ENCODE results near the gene DZIP1. TPM values are rescaled to one million over a fixed set of nuclear protein-coding genes. Genes with fewer than 3 reads are reported as not detected.
A peak's percentile ranks its signal among the peaks of the same experiment; 100 is the strongest.

The DZIP1 gene
- total and polyA plus RNA-seq, 2 donors, result 22.9 to 52.2 TPM

DNA sequence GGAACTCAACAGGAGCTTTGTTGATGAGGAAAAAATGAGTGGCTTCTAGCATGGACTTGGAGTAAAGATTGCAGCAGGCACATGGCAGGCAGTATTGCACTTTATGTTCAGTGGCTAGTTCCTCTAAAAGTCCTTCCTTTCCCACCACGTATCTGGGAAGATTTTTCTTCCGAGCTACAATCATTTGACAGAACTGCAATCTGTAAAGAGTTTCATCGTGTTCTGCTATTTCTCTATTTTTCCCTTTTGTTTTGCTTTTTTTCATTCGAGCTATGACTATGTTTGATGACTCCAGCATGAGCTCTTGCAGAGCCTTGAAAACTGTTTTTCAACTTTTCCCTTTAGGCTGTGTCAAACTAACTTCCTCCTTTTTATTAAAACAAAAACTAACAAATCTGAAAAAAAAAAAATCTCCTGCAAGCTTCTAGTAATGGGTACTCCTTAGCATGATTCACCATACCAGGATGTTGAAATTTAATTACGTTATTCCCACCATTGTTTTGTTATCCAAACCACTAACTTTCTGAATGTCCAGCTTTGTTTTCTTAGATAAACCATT is 79.7 kb downstream of the DZIP1 start:
- WGBS, result 58% methylated on average over 5 of the region's 5 CpGs
- Histone ChIP-seq H3K4me1 (ENCODE audit: insufficient read depth) (no peaks in the 10 kb centered on the region), H3K4me3 (ENCODE audit: low read depth, low read length) (no peak overlapping the region), H3K36me3 (ENCODE audit: insufficient read depth) (no peaks in the 10 kb centered on the region), H3K27ac (ENCODE audit: low read depth) (no peak overlapping the region)
- DNase-seq (ENCODE audit: extremely low spot score), result no peak

DNA sequence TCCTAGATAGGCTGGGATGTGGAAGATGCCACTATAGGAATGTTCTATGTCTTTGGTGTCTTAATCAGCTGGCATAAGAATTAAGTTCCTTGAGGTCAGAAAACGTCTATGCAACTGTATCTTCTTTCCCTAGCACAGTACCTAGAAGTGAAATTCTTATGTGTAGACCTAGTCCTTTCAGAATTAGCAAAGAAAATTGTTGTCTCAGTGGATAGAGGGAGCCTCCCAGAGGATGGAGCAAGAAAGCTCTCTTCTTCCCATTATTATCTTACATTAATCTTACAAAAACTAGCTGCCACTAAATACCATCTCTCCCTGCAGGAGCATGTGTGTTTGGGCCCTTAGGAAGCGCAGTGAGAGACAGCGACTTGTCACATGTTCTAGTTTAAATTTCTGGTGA is 80.4 kb downstream of the DZIP1 start:
- 69% methylated on average over 3 of the region's 3 CpGs for WGBS
- Histone ChIP-seq H3K4me1 (ENCODE audit: insufficient read depth) (no peaks in the 10 kb centered on the region), H3K36me3 (ENCODE audit: insufficient read depth) (no peaks in the 10 kb centered on the region), H3K4me3 (ENCODE audit: low read depth, low read length) (no peak overlapping the region), H3K27ac (ENCODE audit: low read depth) (no peak overlapping the region)
- no peak for DNase-seq (ENCODE audit: extremely low spot score)

DNA sequence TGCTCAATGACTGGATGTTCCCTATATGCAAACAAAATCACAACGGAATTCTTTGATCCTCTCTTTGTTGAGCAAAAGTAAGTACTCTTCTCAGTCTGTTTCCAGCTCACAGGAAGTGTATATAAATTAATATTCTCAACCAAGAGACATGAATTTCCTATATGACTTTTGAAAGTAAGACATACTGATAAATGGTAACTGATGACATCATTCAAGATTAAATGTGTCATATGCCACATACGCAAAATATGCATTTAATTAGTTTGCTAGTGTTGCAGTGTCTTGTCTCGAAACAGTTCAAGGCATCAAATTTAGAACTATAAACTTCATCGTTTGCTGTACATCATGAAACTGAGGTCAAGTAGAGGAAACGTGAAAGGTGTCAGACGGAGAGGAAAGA is 84.1 kb downstream of the DZIP1 start:
- Histone ChIP-seq H3K4me3 (ENCODE audit: low read depth, low read length) (no peak overlapping the region), H3K36me3 (ENCODE audit: insufficient read depth) (no peaks in the 10 kb centered on the region), H3K27ac (ENCODE audit: low read depth) (no peak overlapping the region), H3K4me1 (ENCODE audit: insufficient read depth) (no peaks in the 10 kb centered on the region)
- 73% methylated on average over 6 of the region's 6 CpGs for WGBS
- DNase-seq (ENCODE audit: extremely low spot score), result no peak

DNA sequence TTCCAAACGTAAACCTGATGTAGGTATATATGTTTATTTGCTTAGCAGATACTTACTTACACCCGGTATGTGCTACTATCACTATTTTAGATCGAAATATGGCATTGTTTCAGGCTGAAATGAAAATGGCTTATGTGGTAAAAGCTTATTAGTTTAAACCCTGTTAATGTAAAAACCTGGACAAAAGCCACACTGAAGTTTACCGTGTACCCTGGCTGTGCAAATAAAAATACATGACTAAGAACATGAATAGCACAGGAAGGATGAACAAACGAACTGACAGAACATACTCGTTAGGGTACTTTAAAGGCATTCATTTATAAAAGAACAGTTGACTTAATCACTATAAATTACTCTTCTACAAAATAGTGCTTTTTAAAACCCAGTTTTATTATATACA is 85.4 kb downstream of the DZIP1 start:
- H3K36me3 ChIP-seq (ENCODE audit: insufficient read depth), result no peaks in the 10 kb centered on the region
- no peak overlapping the region for H3K4me3 ChIP-seq (ENCODE audit: low read depth, low read length)
- H3K27ac ChIP-seq (ENCODE audit: low read depth), result no peak overlapping the region
- 76% methylated on average over 6 of the region's 6 CpGs for WGBS
- DNase-seq (ENCODE audit: extremely low spot score), result no peak
- H3K4me1 ChIP-seq (ENCODE audit: insufficient read depth), result no peaks in the 10 kb centered on the region

DNA sequence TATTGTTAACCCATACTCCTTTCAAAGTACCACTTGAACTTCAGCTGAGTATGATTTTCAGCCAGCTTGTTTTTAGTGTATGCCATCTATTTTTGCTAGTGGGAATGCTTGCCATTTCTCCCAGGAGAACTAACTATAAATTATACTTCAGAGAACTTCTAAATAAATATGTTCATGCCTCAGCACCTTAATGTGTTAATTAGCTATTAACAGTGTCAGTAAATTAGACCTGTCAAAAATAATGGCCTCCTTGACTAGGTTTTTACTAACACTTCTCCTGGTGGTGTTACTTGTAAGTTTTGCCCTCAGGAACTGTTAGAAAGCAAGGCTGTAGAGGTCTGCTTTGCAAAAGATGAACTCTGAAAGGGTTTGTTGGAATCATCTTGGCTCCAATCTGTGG is 87.5 kb downstream of the DZIP1 start:
- H3K4me3 ChIP-seq (ENCODE audit: low read depth, low read length), result no peak overlapping the region
- H3K4me1 ChIP-seq (ENCODE audit: insufficient read depth), result no peaks in the 10 kb centered on the region
- H3K27ac ChIP-seq (ENCODE audit: low read depth), result no peak overlapping the region
- H3K36me3 ChIP-seq (ENCODE audit: insufficient read depth), result no peaks in the 10 kb centered on the region
- DNase-seq (ENCODE audit: extremely low spot score), result no peak

DNA sequence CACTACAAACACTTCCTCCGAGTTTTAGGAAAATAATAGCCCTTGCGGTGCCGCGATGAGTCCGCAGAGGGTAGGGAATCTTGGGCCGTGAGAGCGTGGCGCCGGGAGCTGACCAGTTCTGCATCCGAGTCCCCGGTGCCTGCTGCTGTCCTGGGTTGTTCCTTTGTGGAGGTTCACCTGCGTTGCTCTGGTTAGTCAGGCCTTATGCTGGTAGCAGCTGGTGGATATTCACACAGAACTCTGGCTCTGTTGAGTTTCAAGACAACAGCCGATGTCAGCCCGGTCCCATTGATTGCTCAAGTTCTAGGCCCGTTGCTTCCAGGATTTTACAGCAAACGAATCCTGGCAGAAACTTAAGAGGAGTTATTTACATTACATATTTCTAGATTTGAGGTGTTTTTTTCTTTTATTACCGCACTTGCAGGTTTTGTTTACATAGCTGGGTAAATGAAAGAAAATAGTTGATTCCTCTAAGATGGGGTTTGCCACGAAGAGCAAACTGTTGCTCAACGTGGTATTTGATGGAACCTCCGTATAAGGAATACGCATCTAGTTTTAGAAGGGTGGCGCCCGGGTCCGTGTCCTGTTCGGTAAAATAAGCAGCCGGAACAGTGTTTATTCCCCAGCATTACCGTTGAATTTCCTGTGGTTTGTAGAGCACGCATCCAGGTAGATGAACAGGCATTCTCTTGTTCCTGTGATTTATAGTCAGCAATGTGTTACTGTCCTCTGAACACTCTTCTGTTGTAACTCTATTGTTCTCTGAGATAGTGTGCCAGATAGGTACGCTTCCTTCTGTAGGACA is 90.7 kb downstream of the DZIP1 start:
- H3K27ac ChIP-seq (ENCODE audit: low read depth), result no peak overlapping the region
- no peaks in the 10 kb centered on the region for H3K36me3 ChIP-seq (ENCODE audit: insufficient read depth)
- no peak for DNase-seq (ENCODE audit: extremely low spot score)
- no peaks in the 10 kb centered on the region for H3K4me1 ChIP-seq (ENCODE audit: insufficient read depth)
- 37% methylated on average over 29 of the region's 29 CpGs for WGBS
- H3K4me3 ChIP-seq (ENCODE audit: low read depth, low read length), result no peak overlapping the region

DNA sequence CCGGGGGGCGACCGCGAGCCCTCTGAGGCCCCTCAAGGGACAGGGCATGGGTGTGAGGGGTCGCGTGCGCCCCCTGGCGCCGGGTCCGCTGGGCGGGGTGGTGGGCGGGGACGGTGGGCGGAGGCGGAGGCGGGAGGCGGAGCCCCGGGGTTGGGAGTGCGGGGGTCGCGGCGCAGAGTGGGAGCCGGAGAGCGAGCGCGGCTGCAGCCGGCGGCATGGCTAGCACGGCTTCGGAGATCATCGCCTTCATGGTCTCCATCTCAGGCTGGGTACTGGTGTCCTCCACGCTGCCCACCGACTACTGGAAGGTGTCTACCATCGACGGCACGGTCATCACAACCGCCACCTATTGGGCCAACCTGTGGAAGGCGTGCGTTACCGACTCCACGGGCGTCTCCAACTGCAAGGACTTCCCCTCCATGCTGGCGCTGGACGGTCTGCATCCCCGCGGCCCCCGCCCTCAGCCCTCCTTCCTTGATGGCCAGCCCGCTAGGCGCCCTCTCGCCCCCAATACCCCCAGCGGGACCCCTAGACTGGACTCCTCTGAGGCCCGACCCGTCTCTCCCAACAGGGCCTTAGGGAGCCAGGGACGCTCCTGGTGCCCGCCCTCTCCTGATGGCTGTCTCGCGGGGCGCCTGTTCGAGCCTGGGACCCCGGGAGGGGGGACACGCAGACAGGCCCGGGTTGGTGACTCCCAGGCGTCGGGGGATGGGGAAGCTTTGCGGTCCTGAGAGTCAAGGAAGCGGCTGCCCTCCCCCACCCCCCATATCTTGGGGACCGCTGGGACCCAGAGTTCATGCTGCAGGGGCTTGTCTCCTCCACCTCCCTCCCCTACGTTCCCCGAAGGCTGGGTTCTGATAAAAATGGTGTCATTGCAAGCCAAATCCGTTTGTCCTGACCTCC is 91.7 kb downstream of the DZIP1 start, which contains the start of gene CLDN10:
Gene CLDN10 (plus strand): TSS at position 182 of the 903 bp plus-strand sequence. CDS start 34 bp downstream, at position 216.
- WGBS, result 3% methylated on average over 70 of the region's 70 CpGs
- no peak for DNase-seq (ENCODE audit: extremely low spot score)
- H3K4me3 ChIP-seq (ENCODE audit: low read depth, low read length), result peak within 1 kb of the TSS; percentile 9
- H3K36me3 ChIP-seq (ENCODE audit: insufficient read depth), result no peaks in the 10 kb centered on the region
- no peaks in the 10 kb centered on the region for H3K4me1 ChIP-seq (ENCODE audit: insufficient read depth)
- no peak within 1 kb of the TSS for H3K27ac ChIP-seq (ENCODE audit: low read depth)

DNA sequence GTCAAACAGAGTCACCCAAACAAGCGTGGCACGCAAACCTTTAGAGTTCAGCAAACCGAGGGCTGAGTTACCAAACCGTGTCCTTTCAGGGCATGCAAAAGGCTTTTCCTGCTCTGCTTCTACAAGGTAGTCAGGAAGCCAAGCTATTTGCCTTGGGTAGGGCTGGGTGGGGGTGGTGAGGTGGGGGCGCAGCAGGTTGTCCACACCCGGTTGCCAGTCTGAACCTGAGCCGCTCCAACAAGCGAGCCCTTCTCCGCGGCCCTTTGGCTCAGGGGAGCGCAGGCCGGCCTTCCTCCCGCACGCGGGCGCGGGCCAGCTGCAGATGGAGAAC is 92.3 kb downstream of the DZIP1 start:
- H3K4me3 ChIP-seq (ENCODE audit: low read depth, low read length), result no peak overlapping the region
- no peak overlapping the region for H3K27ac ChIP-seq (ENCODE audit: low read depth)

DNA sequence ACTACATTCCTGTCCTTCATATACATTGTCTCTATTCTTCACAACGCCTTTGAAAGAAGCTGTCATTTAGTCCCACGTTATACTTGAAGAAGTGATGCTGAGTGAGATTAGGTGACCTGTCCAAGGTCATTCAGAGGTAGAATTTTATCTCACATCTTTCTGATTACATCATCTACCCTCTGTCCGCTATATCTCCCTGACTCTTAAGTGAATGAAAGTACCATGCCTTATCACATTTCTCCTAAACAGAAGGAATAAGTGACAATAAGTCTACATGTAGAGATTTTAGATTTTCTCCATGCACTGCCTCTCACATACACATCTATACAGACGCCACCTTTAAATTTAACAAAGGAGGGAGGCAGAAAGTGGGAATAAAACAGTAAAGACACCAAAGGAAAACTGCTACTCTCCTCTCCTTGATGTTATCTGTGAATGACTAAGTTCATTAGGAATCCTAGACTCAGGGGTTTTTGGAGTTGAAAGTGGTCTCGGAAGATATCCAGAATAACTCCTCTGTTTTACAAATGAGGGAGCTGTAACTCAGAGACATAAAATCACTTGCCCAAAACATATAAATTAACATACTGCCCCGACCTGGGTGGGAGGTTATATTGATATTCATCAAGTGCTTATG is 96.9 kb downstream of the DZIP1 start:
- no peak for DNase-seq (ENCODE audit: extremely low spot score)
- Histone ChIP-seq H3K4me1 (ENCODE audit: insufficient read depth) (no peaks in the 10 kb centered on the region), H3K36me3 (ENCODE audit: insufficient read depth) (no peaks in the 10 kb centered on the region), H3K4me3 (ENCODE audit: low read depth, low read length) (no peak overlapping the region), H3K27ac (ENCODE audit: low read depth) (no peak overlapping the region)
- 47% methylated on average over 6 of the region's 6 CpGs for WGBS

More for the DNA sequence above, 92.3 kb downstream of the DZIP1 start:
- no peak for DNase-seq (ENCODE audit: extremely low spot score)
- H3K4me1 ChIP-seq (ENCODE audit: insufficient read depth), result no peaks in the 10 kb centered on the region
- H3K36me3 ChIP-seq (ENCODE audit: insufficient read depth), result no peaks in the 10 kb centered on the region
- WGBS, result 21% methylated on average over 17 of the region's 17 CpGs

DNA sequence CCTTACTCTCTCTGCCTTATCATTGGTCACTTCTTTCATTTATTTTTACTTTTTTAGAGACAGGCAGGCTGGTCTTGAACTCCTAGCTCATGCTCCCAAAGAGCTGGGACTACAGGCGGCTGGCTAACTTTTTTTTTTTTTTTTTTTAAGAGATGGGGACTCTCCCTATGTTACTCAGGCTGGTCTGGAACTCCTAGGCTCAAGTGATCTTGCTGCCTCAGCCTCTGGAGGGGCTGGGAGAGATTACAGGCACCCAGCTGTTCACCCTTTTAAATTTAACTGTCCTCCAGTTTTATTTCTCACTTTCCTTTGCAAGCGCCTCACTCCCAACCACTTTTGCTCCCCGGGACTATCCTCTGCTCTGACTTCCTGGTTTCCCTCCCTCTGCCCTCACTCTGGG is 97.6 kb downstream of the DZIP1 start:
- Histone ChIP-seq H3K27ac (ENCODE audit: low read depth) (no peak overlapping the region), H3K4me1 (ENCODE audit: insufficient read depth) (no peaks in the 10 kb centered on the region), H3K36me3 (ENCODE audit: insufficient read depth) (no peaks in the 10 kb centered on the region), H3K4me3 (ENCODE audit: low read depth, low read length) (no peak overlapping the region)
- whole genome bisulfite sequencing, result 21% methylated on average over 3 of the region's 3 CpGs
- DNase-seq (ENCODE audit: extremely low spot score), result no peak

DNA sequence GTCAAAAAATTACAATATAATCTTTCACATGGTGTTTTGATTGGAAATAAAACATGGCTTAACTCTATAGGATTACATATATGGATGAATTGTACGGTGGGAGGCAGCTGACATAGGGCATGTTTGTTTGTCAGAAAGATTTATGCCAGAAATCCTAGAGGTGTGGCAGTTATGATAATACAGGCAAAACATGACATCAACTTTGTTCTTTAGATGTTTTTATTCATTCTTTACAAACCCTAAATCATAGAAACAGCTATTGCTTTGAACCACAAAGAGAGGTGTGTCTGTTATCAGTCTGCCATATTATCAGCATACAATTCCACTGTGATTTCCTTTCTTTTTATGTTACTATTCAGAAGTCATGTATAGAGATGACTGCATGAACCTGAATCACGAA is 100.2 kb downstream of the DZIP1 start:
- no peak for DNase-seq (ENCODE audit: extremely low spot score)
- no peak overlapping the region for H3K27ac ChIP-seq (ENCODE audit: low read depth)
- H3K4me1 ChIP-seq (ENCODE audit: insufficient read depth), result peaks cover 2% of the 10 kb centered on the region
- H3K4me3 ChIP-seq (ENCODE audit: low read depth, low read length), result no peak overlapping the region
- WGBS, result 41% methylated on average over 2 of the region's 2 CpGs
- H3K36me3 ChIP-seq (ENCODE audit: insufficient read depth), result no peaks in the 10 kb centered on the region

DNA sequence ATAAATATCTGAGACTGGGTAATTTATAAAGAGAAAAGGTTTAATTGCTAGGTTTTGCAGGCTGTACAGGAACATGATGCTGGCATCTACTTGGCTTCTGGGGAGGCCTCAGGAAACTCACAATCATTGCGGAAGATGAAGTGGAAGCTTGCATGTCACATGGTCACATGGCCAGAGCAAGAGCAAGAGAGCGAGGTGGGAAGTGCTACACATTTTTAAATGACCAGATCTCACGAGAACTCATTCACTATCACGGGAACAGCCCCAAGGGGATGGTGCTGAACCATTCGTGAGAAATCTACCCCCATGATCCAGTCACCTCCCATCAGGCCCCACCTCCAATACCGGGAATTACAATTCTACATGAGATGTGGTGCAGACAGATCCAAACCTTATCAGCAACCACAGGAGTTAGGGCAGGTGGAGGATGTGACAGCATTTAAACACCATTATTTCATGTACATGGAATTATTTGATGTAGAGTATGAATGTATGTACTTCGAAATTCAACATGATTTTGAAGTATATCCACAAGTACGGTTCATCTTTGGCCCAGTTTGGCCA is 102.5 kb downstream of the DZIP1 start:
- Histone ChIP-seq H3K27ac (ENCODE audit: low read depth) (no peak overlapping the region), H3K36me3 (ENCODE audit: insufficient read depth) (no peaks in the 10 kb centered on the region), H3K4me3 (ENCODE audit: low read depth, low read length) (no peak overlapping the region), H3K4me1 (ENCODE audit: insufficient read depth) (peaks cover 2% of the 10 kb centered on the region)
- DNase-seq (ENCODE audit: extremely low spot score), result no peak
- 93% methylated on average over 8 of the region's 8 CpGs for WGBS

DNA sequence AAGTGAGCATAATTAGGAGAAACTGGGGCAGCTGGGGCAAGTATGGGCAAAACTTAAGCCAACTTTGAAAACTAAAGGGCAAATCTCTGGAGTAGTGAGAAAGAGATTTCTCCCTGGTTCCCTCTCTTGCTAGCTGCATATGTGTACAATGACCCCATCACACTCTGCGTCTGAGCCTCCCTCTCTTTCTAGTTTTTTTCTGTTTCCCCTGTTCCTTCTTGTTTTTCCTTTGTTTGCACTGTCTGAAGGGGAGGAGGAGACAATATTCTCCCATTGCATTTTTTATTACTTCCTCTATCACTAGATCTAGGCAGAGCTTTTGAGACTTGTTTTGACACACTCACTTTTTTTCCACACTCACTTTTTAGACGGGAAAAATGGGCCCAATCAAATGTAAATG is 103.2 kb downstream of the DZIP1 start:
- Histone ChIP-seq H3K36me3 (ENCODE audit: insufficient read depth) (no peaks in the 10 kb centered on the region), H3K27ac (ENCODE audit: low read depth) (no peak overlapping the region), H3K4me3 (ENCODE audit: low read depth, low read length) (no peak overlapping the region), H3K4me1 (ENCODE audit: insufficient read depth) (peaks cover 2% of the 10 kb centered on the region)
- no peak for DNase-seq (ENCODE audit: extremely low spot score)
- 55% methylated on average over 2 of the region's 2 CpGs for WGBS

All from urinary bladder (tissue), 4 donors.